Activated CD8-positive, alpha-beta memory T cell treated with anti-CD3 and anti-CD28 coated beads for 48 hours (primary cell): ENCODE measurements around the gene WNT2.
"Not testable (repeated sequence)": the region's sequence is repeated elsewhere in the genome, so short reads cannot be mapped to it uniquely, and the experiment has no call there.

ENCODE experiments used
- DNase-seq, 3 experiments: peaks; one replicate each; pipeline ENCODE4 v3.0.0-alpha.2; 2020; ENCODE audit warnings: low read depth in 2 of 3, low spot score in 2 of 3

The WNT2 gene

GRCh38 chr7:117312593-117313580 is 10.0 kb downstream of the WNT2 start:
- no peak for DNase-seq

DNA sequence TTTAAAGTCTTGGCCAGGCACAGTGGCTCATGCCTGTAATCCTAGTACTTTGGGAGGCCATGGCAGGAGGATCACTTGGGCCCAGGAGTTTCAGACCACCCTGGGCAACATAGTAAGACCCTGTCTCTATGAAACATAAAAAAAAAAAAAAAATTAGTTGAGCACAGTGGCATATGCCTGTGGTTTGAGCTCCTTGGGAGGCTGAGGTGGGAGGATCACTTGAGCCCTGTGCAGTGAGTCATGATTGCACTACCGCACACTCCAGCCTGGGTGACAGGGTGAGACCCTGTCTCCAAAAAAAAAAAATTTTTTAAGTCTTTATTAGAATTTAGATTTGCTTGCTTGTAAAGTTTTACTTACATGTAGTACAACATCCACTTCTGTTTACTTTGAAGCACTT is 14.0 kb downstream of the WNT2 start:
- no peak for DNase-seq

GRCh38 chr7:117302396-117302795 is 20.5 kb downstream of the WNT2 start:
- no peak for DNase-seq

DNA sequence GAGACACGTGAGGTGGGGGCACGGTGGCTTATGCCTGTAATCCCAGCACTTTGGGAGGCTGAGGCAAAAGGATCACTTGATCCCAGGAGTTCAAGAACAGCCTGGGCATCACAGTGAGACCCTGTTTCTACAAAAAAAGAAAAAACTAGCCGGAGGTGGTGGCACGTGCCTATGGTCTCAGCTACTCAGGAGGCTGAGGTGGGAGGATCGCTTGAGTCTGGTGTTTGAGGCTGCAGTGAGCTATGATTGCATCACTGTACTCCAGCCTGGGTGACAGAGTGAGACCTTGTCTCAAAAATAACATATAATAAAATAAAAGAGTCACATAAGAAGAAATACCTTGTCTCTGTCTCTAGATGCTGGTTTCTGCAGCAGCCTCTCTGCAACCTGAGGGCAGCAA is 22.4 kb downstream of the WNT2 start:
- DNase-seq, result not testable (repeated sequence)

GRCh38 chr7:117297606-117298005 is 25.3 kb downstream of the WNT2 start:
- no peak for DNase-seq

- DNase-seq, result no peak
Measured at GRCh38 chr7:117296066-117296465, 26.8 kb downstream of the WNT2 start.

- no peak for DNase-seq
Measured at GRCh38 chr7:117285826-117286225, 37.0 kb downstream of the WNT2 start.

DNA sequence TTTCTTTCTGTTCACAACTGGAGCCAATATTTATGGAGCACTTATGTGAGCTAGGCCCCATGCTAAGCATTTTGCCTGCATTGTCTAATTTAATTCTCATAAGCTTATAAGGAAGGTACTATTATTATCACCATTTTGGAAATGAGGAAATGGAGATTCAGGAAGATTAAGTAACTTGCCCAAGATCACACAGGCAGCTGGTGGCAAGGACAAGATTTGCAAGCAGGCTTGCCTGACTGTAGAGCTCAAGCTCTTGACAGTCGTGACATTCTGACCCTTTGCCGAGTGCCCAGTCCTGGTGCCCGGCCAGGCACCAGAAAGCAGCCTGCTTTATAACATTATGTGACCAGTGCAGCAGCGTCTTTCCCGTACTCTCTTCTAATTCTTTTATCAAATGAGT is 38.2 kb downstream of the WNT2 start:
- DNase-seq, result no peak

- DNase-seq, result no peak
Measured at GRCh38 chr7:117283779-117284178, 39.1 kb downstream of the WNT2 start.

DNA sequence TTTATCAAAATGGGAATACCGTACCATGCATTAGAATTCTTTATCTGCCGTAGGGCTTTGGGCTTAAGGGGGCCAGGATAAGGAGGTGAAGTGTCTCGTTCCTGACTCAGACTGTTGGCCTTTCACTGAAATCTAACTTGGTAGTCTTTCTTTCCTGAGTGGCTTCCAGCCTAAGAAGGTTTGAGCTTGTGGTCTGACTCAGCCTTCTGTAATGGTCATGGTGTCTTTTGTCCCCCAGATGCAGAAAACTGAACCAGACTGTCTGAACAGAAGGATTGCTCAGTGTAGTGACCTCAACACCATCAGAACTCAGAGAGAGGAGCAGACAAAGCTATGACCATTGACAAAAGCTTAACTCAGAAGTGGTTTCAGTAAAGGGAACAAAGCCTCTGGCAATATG is 39.5 kb downstream of the WNT2 start:
- DNase-seq, result no peak

DNA sequence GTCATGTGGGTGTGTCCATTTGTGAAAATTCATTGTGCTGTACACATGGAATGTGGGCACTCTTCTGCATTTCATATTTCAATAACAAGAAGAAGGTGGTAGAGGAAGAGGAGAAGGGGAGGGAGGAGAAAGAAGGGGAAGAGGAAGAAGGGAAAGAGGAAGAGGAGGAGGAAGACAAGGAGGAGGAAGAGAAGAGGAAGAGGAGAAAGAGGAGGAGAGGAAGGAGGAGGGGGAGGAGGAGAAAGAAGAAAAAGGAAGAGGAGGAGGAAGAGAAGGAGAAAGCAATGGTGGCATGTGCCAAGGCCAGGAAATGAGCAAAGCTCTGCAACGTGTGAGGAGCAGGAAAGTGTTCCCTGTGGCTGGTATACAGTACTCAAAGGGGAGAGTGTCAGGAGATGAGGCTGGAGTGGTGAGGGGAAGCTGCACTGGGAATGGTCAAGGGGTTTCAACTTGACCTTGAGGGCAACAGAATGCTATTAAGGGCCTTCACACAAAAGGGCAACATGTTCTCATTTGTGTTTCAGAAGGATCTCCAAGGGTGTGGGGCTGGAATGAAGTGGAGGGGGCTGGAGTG is 40.5 kb downstream of the WNT2 start:
- no peak for DNase-seq

GRCh38 chr7:117281562-117281961 is 41.3 kb downstream of the WNT2 start:
- no peak for DNase-seq

GRCh38 chr7:117279931-117280557 is 42.8 kb downstream of the WNT2 start:
- no peak for DNase-seq

DNA sequence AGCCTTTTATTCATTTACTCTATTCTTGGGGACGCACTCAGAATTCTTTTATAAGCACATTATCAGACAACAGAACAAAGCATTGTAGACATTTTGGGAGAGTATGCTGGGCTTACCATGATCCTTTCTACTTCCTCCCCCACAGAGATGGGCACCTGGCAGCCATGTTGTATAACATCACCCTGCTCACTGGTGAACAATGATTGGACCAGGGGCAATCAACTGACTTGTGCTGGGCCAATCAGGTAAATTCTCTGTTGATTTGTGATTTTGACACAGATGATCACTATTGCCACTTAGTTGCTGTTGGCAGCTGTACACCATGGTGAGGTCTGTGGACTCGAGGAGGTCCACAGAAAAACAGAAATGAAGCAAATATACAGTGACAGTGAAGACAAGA is 43.7 kb downstream of the WNT2 start:
- no peak for DNase-seq

- no peak for DNase-seq
Measured at GRCh38 chr7:117278040-117278439, 44.8 kb downstream of the WNT2 start.

GRCh38 chr7:117277576-117277975 is 45.3 kb downstream of the WNT2 start:
- no peak for DNase-seq

- DNase-seq, result no peak
Measured at GRCh38 chr7:117274951-117275350, 47.9 kb downstream of the WNT2 start.

DNA sequence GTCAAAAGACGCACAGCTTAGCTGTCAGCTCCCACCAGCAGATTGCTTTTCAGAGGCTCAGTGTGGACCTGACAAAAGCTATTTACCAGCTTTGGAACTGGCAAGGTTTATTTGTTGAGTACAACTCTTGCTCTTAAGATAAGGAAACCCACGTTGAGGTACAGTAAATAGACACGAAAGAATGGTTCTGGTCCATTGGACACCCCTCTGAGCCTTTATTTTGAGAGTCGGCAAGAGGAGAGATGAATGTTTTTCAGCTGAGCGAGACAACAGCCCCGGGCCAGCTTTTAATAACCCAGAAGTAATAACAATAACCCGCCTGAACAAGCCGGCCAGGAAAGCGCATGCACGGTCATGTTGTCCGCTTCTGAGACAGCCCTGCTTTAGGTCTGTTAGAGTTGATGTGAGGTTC is 49.0 kb downstream of the WNT2 start:
- DNase-seq, result no peak

- DNase-seq, result no peak
Measured at GRCh38 chr7:117273325-117273724, 49.5 kb downstream of the WNT2 start.

- DNase-seq, result no peak
Measured at GRCh38 chr7:117272017-117272759, 50.7 kb downstream of the WNT2 start.

- no peak for DNase-seq
Measured at GRCh38 chr7:117271566-117271965, 51.3 kb downstream of the WNT2 start.
